ENCODE measurements around the gene MUC4.
"Not testable (repeated sequence)": the region's sequence is repeated elsewhere in the genome, so short reads cannot be mapped to it uniquely, and the experiment has no call there.

Gene MUC4

GRCh38 chr3:195817578-195818135 lies 5.9 kb upstream of the MUC4 start:
- TF ChIP-seq, protein P1, sequence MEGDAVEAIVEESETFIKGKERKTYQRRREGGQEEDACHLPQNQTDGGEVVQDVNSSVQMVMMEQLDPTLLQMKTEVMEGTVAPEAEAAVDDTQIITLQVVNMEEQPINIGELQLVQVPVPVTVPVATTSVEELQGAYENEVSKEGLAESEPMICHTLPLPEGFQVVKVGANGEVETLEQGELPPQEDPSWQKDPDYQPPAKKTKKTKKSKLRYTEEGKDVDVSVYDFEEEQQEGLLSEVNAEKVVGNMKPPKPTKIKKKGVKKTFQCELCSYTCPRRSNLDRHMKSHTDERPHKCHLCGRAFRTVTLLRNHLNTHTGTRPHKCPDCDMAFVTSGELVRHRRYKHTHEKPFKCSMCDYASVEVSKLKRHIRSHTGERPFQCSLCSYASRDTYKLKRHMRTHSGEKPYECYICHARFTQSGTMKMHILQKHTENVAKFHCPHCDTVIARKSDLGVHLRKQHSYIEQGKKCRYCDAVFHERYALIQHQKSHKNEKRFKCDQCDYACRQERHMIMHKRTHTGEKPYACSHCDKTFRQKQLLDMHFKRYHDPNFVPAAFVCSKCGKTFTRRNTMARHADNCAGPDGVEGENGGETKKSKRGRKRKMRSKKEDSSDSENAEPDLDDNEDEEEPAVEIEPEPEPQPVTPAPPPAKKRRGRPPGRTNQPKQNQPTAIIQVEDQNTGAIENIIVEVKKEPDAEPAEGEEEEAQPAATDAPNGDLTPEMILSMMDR (IDR thresholded peaks at IDR 0.05; ENCODE audit: low read depth, low read length, missing control alignments): no peak
- no peak for DNase-seq (ENCODE audit: low read depth)

DNA sequence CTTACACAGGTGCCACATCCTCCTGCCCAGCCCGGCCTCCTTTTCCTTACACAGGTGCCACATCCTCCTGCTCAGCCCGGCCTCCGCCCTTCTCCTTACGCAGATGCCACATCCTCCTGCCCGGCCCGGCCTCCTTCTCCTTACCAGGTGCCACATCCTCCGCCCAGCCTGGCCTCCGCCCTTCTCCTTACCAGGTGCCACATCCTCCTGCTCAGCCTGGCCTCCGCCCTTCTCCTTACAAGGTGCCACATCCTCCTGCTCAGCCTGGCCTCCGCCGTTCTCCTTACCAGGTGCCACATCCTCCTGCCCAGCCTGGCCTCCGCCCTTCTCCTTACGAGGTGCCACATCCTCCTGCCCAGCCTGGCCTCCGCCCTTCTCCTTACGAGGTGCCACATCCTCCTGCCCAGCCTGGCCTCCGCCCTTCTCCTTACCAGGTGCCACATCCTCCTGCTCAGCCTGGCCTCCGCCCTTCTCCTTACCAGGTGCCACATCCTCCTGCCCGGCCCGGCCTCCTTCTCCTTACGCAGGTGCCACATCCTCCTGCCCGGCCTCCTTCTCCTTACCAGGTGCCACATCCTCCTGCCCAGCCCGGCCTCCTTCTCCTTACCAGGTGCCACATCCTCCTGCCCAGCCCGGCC lies 4.7 kb upstream of the MUC4 start:
- not testable (repeated sequence) for H3K4me3 ChIP-seq (ENCODE audit: low read depth, low read length); DNase-seq (ENCODE audit: low read depth)

More at GRCh38 chr3:195817578-195818135, 5.9 kb upstream of the MUC4 start:
- no peak overlapping the region for H3K4me3 ChIP-seq (ENCODE audit: low read depth, low read length)

DNA sequence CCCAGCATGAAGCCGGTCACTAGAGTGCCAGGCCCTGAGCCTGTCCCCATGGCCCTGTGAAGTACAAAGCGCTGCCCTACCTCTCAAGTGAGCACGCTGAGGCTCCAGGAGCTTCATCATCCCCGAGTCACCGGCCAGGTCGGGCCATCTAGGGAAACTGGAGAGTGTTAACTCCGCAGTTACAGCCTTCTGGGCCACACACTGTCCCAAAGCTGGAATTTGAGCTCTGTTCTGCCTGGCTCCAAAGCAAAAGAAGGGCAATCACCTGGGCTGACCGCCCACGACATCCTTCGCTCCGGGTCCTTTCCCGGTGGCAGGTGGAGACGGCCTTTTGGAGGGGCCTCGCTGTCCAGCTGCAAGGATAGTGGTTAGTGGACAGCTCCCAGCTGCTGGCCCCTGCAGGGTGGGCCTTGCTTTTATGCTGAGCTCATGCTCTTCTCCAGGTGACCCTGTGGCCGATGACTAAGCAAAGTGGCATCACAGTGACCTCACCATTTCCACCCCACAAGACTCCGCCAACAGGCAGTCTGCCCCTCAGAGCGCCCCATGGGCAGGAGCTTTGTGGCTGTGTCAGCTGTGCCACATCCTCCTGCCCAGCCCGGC lies 3.5 kb upstream of the MUC4 start:
- H3K4me3 ChIP-seq (ENCODE audit: low read depth, low read length): no peak overlapping the region
- no peak for DNase-seq (ENCODE audit: low read depth)
- TF ChIP-seq, protein P1 (IDR thresholded peaks at IDR 0.05; ENCODE audit: low read depth, low read length, missing control alignments): no peak

- no peak overlapping the region for H3K4me3 ChIP-seq (ENCODE audit: low read depth, low read length)
- DNase-seq (ENCODE audit: low read depth): no peak
- TF ChIP-seq, protein P1 (IDR thresholded peaks at IDR 0.05; ENCODE audit: low read depth, low read length, missing control alignments): no peak
Measured at GRCh38 chr3:195813916-195814640, 2.3 kb upstream of the MUC4 start.

- TF ChIP-seq, protein P1 (IDR thresholded peaks at IDR 0.05; ENCODE audit: low read depth, low read length, missing control alignments): no peak
- DNase-seq (ENCODE audit: low read depth): no peak
Measured at GRCh38 chr3:195812366-195812765, 637 bp upstream of the MUC4 start.

GRCh38 chr3:195810455-195810845 lies 1.3 kb downstream of the MUC4 start:
- no peak for DNase-seq (ENCODE audit: low read depth)
- TF ChIP-seq, protein P1 (IDR thresholded peaks at IDR 0.05; ENCODE audit: low read depth, low read length, missing control alignments): no peak
- no peak overlapping the region for H3K4me3 ChIP-seq (ENCODE audit: low read depth, low read length)

More at GRCh38 chr3:195812366-195812765, 637 bp upstream of the MUC4 start:
- no peak overlapping the region for H3K4me3 ChIP-seq (ENCODE audit: low read depth, low read length)

GRCh38 chr3:195809796-195810454 lies 1.8 kb downstream of the MUC4 start:
- DNase-seq (ENCODE audit: low read depth): no peak
- H3K4me3 ChIP-seq (ENCODE audit: low read depth, low read length): no peak overlapping the region
- TF ChIP-seq, protein P1 (IDR thresholded peaks at IDR 0.05; ENCODE audit: low read depth, low read length, missing control alignments): no peak
